Measurements from ENCODE around the gene RALGDS. TPM values are rescaled to one million over a fixed set of nuclear protein-coding genes. Genes with fewer than 3 reads are reported as not detected.
"Not testable (repeated sequence)": the region's sequence is repeated elsewhere in the genome, so short reads cannot be mapped to it uniquely, and the experiment has no call there.

RALGDS gene
- total and polyA plus RNA-seq, 8 donors: 43.5 to 58.9 (median 50.4) TPM

DNA sequence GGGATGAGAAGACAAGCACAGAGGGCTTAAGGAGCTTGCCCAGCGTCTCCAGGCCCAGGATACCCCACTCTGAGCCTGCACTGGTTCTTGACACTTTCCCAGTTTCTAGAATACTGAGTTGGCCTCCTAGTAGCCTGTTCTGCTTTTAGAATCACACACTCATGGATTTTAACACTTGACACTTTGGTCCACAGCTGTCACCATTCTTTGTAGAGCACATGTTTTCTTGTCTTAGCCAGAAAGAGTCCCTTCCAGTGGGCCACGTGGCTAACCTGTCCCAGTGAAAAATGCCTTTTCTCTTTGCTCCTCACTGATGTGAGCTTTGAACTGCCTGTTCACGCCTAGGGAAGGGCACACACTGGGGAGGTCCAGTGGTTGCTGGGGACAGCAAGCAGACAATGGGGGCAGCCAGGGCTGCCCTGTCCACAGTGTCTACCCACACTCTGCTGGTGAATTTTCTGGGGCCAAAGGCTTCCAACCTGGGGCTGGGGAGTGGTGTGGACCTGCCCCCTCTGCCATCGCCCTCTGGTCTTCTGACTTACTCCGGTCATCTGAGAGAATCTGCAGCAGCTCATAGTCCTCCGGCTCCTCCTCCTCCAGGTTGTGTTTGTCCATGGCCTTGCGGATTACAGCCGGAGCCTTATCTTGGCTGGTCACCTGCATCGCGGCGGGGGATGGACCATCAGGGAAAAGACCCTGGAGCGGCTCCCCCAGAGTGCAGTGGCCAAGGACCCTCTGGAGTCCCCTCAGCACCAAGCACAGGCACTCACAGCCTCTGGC lies 21.1 kb downstream of the RALGDS start:
- DNase-seq (peak in 2 of 4 donors; percentile 22 to 53), ATAC-seq (no peak)
- Histone ChIP-seq H3K4me3 (no peak overlapping the region), H3K27ac (no peak overlapping the region), H3K36me3 (peaks cover 0 to 88% of the 10 kb centered on the region in 2 donors), H3K4me1 (peaks cover 0 to 8% of the 10 kb centered on the region in 2 donors), H3K27me3 (no peaks in the 10 kb centered on the region), H3K9me3 (peaks cover 0 to 16% of the 10 kb centered on the region in 2 donors)
- no peak for TF ChIP-seq CTCF (IDR thresholded peaks at IDR 0.05)
- intact Hi-C loops (cut with DNase I): loop anchor here in 1 of 2 donors (5.0 kb wide), 1 partner anchor 47 kb away; no protein-coding TSS in a partner anchor

DNA sequence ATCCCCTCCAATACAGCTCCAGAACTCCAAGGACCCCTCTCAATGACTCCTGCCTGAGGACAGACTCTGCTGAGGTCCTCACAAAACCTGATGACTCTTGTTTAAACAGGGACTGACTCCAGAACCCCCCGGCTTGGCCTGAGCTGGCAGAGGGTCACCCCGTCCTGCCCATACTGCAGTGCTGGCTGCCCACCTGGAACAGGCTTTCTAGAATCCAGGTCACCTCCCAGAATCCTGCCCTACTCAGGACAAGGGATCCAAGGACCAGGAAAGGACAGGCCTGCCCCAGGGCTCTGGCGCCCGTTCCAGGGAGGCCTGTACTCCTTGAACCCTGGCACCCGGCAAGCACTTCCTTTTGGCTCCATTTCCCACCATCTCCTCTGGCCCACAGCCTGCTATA lies 22.2 kb downstream of the RALGDS start:
- Histone ChIP-seq H3K4me1 (peaks cover 0 to 8% of the 10 kb centered on the region in 2 donors), H3K9me3 (peaks cover 0 to 16% of the 10 kb centered on the region in 2 donors), H3K27ac (no peak overlapping the region), H3K27me3 (no peaks in the 10 kb centered on the region), H3K4me3 (no peak overlapping the region), H3K36me3 (peaks cover 0 to 77% of the 10 kb centered on the region in 2 donors)
- TF ChIP-seq CTCF (IDR thresholded peaks at IDR 0.05): no peak
- no peak for ATAC-seq
- intact Hi-C loops (cut with DNase I): no loop called here
- DNase-seq: peak in 2 of 4 donors; percentile 27 to 47

GRCh38 chr9:133098104-133098754 lies 22.8 kb downstream of the RALGDS start:
- intact Hi-C loops (cut with DNase I): no loop called here
- peaks cover 0 to 1% of the 10 kb centered on the region in 2 donors for H3K4me1 ChIP-seq
- peak in 2 of 4 donors; percentile 27 to 53 for DNase-seq
- H3K27ac ChIP-seq: no peak overlapping the region
- H3K9me3 ChIP-seq: peaks cover 0 to 16% of the 10 kb centered on the region in 2 donors
- no peak for ATAC-seq
- TF ChIP-seq CTCF (IDR thresholded peaks at IDR 0.05): no peak
- H3K27me3 ChIP-seq: no peaks in the 10 kb centered on the region
- H3K36me3 ChIP-seq: peaks cover 0 to 71% of the 10 kb centered on the region in 2 donors
- H3K4me3 ChIP-seq: no peak overlapping the region

DNA sequence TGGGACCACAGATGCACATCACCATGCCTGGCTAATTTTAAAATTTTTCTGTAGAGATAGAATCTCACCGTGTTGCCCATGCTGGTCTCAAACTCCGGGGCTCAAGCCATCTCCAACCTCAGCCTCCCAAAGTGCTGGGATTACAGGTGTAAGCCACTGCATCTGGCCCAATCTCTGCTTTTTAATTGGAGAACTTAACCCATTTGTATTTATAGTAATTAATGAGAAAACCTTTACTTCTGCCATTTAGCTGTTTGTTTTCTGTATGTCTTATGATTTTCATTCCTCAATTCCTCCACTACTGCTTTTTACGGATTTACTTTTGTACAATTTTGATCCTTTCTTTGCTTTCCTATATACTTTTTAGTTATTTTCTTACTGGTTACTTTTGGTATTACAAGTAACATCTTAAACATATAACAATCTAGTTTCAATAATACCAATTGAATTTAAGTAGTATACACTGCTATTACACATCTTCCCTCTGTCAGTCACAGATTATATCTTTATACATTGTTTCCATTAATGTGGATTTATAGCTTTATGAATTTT lies 26.1 kb downstream of the RALGDS start:
- intact Hi-C loops (cut with DNase I): no loop called here

GRCh38 chr9:133094351-133094750 lies 26.7 kb downstream of the RALGDS start:
- H3K4me1 ChIP-seq; intact Hi-C loops (cut with DNase I); H3K4me3 ChIP-seq; ATAC-seq; H3K27me3 ChIP-seq; H3K27ac ChIP-seq: not testable (repeated sequence)
- Histone ChIP-seq H3K36me3 (peaks cover 0 to 32% of the 10 kb centered on the region in 2 donors), H3K9me3 (peaks cover 0 to 16% of the 10 kb centered on the region in 2 donors)
- peak in 2 of 4 donors; percentile 8 to 13 for DNase-seq

More for the DNA sequence above, 26.1 kb downstream of the RALGDS start:
- TF ChIP-seq CTCF (IDR thresholded peaks at IDR 0.05): no peak
- Histone ChIP-seq H3K27ac (no peak overlapping the region), H3K9me3 (peaks cover 0 to 16% of the 10 kb centered on the region in 2 donors), H3K27me3 (no peaks in the 10 kb centered on the region), H3K36me3 (peaks cover 0 to 38% of the 10 kb centered on the region in 2 donors), H3K4me1 (no peaks in the 10 kb centered on the region), H3K4me3 (no peak overlapping the region)
- ATAC-seq: no peak
- peak in 1 of 4 donors; percentile 5 for DNase-seq
